Measurements from ENCODE around the gene STEEP1. TPM values are rescaled to one million over a fixed set of nuclear protein-coding genes. Genes with fewer than 3 reads are reported as not detected.

The STEEP1 gene
- total RNA-seq, 1 experiment from 2014 or later = 42.2 TPM

GRCh38 chrX:119503484-119503861 is 61.7 kb downstream of the STEEP1 start:
- intact Hi-C loops (cut with micrococcal nuclease; ENCODE audit: unreplicated experiment) = no loop called here
- ATAC-seq (peak; percentile 88), DNase-seq (ENCODE audit: low read depth, low spot score) (peak; percentile 61)
- Histone ChIP-seq H3K36me3 (ENCODE audit: control insufficient read depth, insufficient read depth, low read length) (no peaks in the 10 kb centered on the region), H3K4me1 (ENCODE audit: control insufficient read depth, insufficient read depth, low read length) (peaks cover 13% of the 10 kb centered on the region), H3K4me3 (ENCODE audit: low read depth in 2 of 2, low read length in 2 of 2) (no peak overlapping the region), H3K9me3 (ENCODE audit: control insufficient read depth, insufficient read depth, low read depth, low read length) (no peaks in the 10 kb centered on the region), H3K27me3 (ENCODE audit: control insufficient read depth, insufficient read depth, low read length) (no peaks in the 10 kb centered on the region), H3K27ac (ENCODE audit: low read length) (peak overlapping the region; percentile 39)
- no TSS peak for BruUV-seq (replicated peaks)
- ChIA-PET CTCF (interaction anchor here (0.7 kb wide), 1 partner anchor 12 kb away, joined by 4 read pairs; no protein-coding TSS in a partner anchor), POLR2A (no interaction called here)
- in situ Hi-C loops (cut with HindIII; ENCODE audit: low pct_unique_long_range_greater_than_20kb, low sequenced_read_pairs) = no loop called here
- no peak for TF ChIP-seq POLR2AphosphoS5 (IDR thresholded peaks at IDR 0.05; ENCODE audit: low read depth, low read length)
- TF ChIP-seq CTCF (IDR thresholded peaks at IDR 0.05) = no peak
- no peak for TF ChIP-seq SIN3A (IDR thresholded peaks at IDR 0.05; ENCODE audit: borderline replicate concordance, insufficient read depth, low read depth, low read length)
- no peak for TF ChIP-seq TCF7L2 (IDR thresholded peaks at IDR 0.05; ENCODE audit: low read depth, low read length)
- TF ChIP-seq REST (IDR thresholded peaks at IDR 0.05; ENCODE audit: insufficient read depth in 1 of 2, low read depth in 2 of 2, low read length in 1 of 2) = no peak

GRCh38 chrX:119502727-119503483 is 62.3 kb downstream of the STEEP1 start:
- DNase-seq (ENCODE audit: low read depth, low spot score) = no peak
- POLR2A ChIA-PET = no interaction called here
- no peak overlapping the region for H3K4me3 ChIP-seq (ENCODE audit: low read depth in 2 of 2, low read length in 2 of 2)

More at GRCh38 chrX:119502727-119503483, 62.3 kb downstream of the STEEP1 start:
- H3K27ac ChIP-seq (ENCODE audit: low read length) = peak overlapping the region; percentile 15; the same call in 1 of the 2 replicates
- TF ChIP-seq REST (IDR thresholded peaks at IDR 0.05; ENCODE audit: insufficient read depth in 1 of 2, low read depth in 2 of 2, low read length in 1 of 2) = no peak
- no peak for TF ChIP-seq SIN3A (IDR thresholded peaks at IDR 0.05; ENCODE audit: borderline replicate concordance, insufficient read depth, low read depth, low read length)
- TF ChIP-seq POLR2AphosphoS5 (IDR thresholded peaks at IDR 0.05; ENCODE audit: low read depth, low read length) = no peak
- TF ChIP-seq TCF7L2 (IDR thresholded peaks at IDR 0.05; ENCODE audit: low read depth, low read length) = no peak
- TF ChIP-seq CTCF (IDR thresholded peaks at IDR 0.05) = no peak
- no peaks in the 10 kb centered on the region for H3K27me3 ChIP-seq (ENCODE audit: control insufficient read depth, insufficient read depth, low read length)
- in situ Hi-C loops (cut with HindIII; ENCODE audit: low pct_unique_long_range_greater_than_20kb, low sequenced_read_pairs) = no loop called here
- peaks cover 13% of the 10 kb centered on the region for H3K4me1 ChIP-seq (ENCODE audit: control insufficient read depth, insufficient read depth, low read length)
- intact Hi-C loops (cut with micrococcal nuclease; ENCODE audit: unreplicated experiment) = no loop called here
- CTCF ChIA-PET = no interaction called here
- ATAC-seq = peak; percentile 64
- H3K9me3 ChIP-seq (ENCODE audit: control insufficient read depth, insufficient read depth, low read depth, low read length) = no peaks in the 10 kb centered on the region
- no peaks in the 10 kb centered on the region for H3K36me3 ChIP-seq (ENCODE audit: control insufficient read depth, insufficient read depth, low read length)
- BruUV-seq (replicated peaks) = no TSS peak
